IMR-90 (cell line): ENCODE results near the gene BRINP3. TPM values are rescaled to one million over a fixed set of nuclear protein-coding genes. Genes with fewer than 3 reads are reported as not detected.

Experiments used
- ATAC-seq: fragments of 200-7000 bp; cut with Tn5 transposase; 2 replicates; pipeline ENCODE4 v1.9.1; 2020; ENCODE audit warnings: low read depth, mild to moderate bottlenecking, moderate library complexity
- BruUV-seq: library from RNA; stranded (reverse); fragments of 400-500 nt; replicated peaks from 2 replicates; lab custom pipeline; 2021; lab: Mats Ljungman, UMichigan
- CTCF ChIA-PET: fragments of 300-600 bp; formaldehyde crosslinking; extraction: SDS; loops from one replicate; lab custom pipeline; 2021; ENCODE audit warnings: antibody characterized with exemption; lab: Yijun Ruan, JAX
- POLR2A ChIA-PET: fragments of 300-600 bp; sonication (Branson Sonifier 250); formaldehyde crosslinking; loops from one replicate; lab custom pipeline; 2022; ENCODE audit warnings: antibody characterized with exemption; ENCODE audit not compliant: unreplicated experiment; lab: Charles Lee
- DNase-seq: peaks from one replicate; pipeline ENCODE4 v3.0.0; 2013
- H2AFZ ChIP-seq: replicated peaks from 2 replicates; pipeline ENCODE3; 2013; ENCODE audit warnings: low read length, mild to moderate bottlenecking; ENCODE audit not compliant: poor library complexity
- H2AK5ac ChIP-seq: 2 replicates; pipeline ENCODE4 v1.6.1; 2013; ENCODE audit warnings: low read depth, low read length, inconsistent platforms
- H2AK9ac ChIP-seq: replicated peaks from 2 replicates; pipeline ENCODE3; 2013; ENCODE audit warnings: mild to moderate bottlenecking, low read depth, low read length, moderate library complexity; ENCODE audit not compliant: poor library complexity
- H2BK120ac ChIP-seq: 2 replicates; pipeline ENCODE4 v1.6.1; 2013; ENCODE audit warnings: low read depth, low read length, inconsistent platforms
- H2BK15ac ChIP-seq: 3 replicates; pipeline ENCODE4 v1.6.1; 2013; ENCODE audit warnings: low read depth, low read length, inconsistent platforms
- H2BK20ac ChIP-seq: 2 replicates; pipeline ENCODE4 v1.6.1; 2013; ENCODE audit warnings: low read depth, mild to moderate bottlenecking, inconsistent platforms, low read length, moderate library complexity
- H2BK5ac ChIP-seq: 2 replicates; pipeline ENCODE4 v1.6.1; 2013; ENCODE audit warnings: mild to moderate bottlenecking, low read depth, low read length, inconsistent platforms; ENCODE audit not compliant: poor library complexity, severe bottlenecking
- H3K14ac ChIP-seq: replicated peaks from 2 replicates; pipeline ENCODE4 v1.6.1; 2013; ENCODE audit warnings: low read depth, low read length, inconsistent platforms
- H3K18ac ChIP-seq: 2 replicates; pipeline ENCODE4 v1.6.1; 2013; ENCODE audit warnings: low read depth, low read length, control low read depth
- H3K23ac ChIP-seq: 2 replicates; pipeline ENCODE4 v1.6.1; 2013; ENCODE audit warnings: low read depth, low read length, inconsistent platforms
- H3K27ac ChIP-seq: 2 replicates; pipeline ENCODE4 v1.5.1; 2013; ENCODE audit warnings: mild to moderate bottlenecking, control low read depth, low read length; ENCODE audit not compliant: insufficient read depth
- H3K27me3 ChIP-seq: 2 replicates; pipeline ENCODE4 v1.6.1; 2013; ENCODE audit warnings: low read length; ENCODE audit not compliant: control insufficient read depth, insufficient read depth
- H3K36me3 ChIP-seq: 2 replicates; pipeline ENCODE4 v1.6.1; 2013; ENCODE audit warnings: low read length, mixed read lengths; ENCODE audit not compliant: control insufficient read depth, insufficient read depth
- H3K4ac ChIP-seq: 2 replicates; pipeline ENCODE4 v1.6.1; 2013; ENCODE audit warnings: low read depth, low read length, inconsistent platforms
- H3K4me1 ChIP-seq: 2 replicates; pipeline ENCODE4 v1.6.1; 2013; ENCODE audit warnings: low read length, mixed read lengths; ENCODE audit not compliant: control insufficient read depth, insufficient read depth
- H3K4me2 ChIP-seq: 2 replicates; pipeline ENCODE4 v1.6.1; 2013; ENCODE audit warnings: low read depth, mild to moderate bottlenecking, control low read depth, low read length, moderate library complexity
- H3K4me3 ChIP-seq: 2 replicates; pipeline ENCODE4 v1.5.1; 2013; ENCODE audit warnings: low read depth, mild to moderate bottlenecking, control low read depth, low read length, moderate library complexity; ENCODE audit not compliant: insufficient read depth
- H3K56ac ChIP-seq: 2 replicates; pipeline ENCODE4 v1.6.1; 2013; ENCODE audit warnings: low read length, inconsistent platforms; ENCODE audit not compliant: insufficient read depth; ENCODE audit errors: extremely low read depth
- H3K79me1 ChIP-seq, 2 experiments: 2 replicates each; pipeline ENCODE4 v1.6.1; 2013; ENCODE audit warnings: low read length in 2 of 2, inconsistent platforms in 1 of 2, low read depth in 1 of 2
- H3K9ac ChIP-seq: 2 replicates; pipeline ENCODE4 v1.6.1; 2013; ENCODE audit warnings: low read depth, low read length, control low read depth
- H3K9me1 ChIP-seq: 2 replicates; pipeline ENCODE4 v1.6.1; 2013; ENCODE audit warnings: low read length, inconsistent platforms; ENCODE audit not compliant: insufficient read depth
- H3K9me3 ChIP-seq: 2 replicates; pipeline ENCODE4 v1.6.1; 2013; ENCODE audit warnings: low read length; ENCODE audit not compliant: control insufficient read depth, insufficient read depth
- H4K20me1 ChIP-seq: 2 replicates; pipeline ENCODE4 v1.6.1; 2013; ENCODE audit warnings: low read length, inconsistent platforms; ENCODE audit not compliant: insufficient read depth
- H4K5ac ChIP-seq: 2 replicates; pipeline ENCODE4 v1.6.1; 2013; ENCODE audit warnings: mild to moderate bottlenecking, low read depth, low read length, control low read depth
- H4K8ac ChIP-seq, 2 experiments: 2 replicates each; pipeline ENCODE4 v1.6.1; 2013; ENCODE audit warnings: low read depth in 2 of 2, low read length in 2 of 2, control low read depth in 1 of 2, inconsistent platforms in 1 of 2
- H4K91ac ChIP-seq: 2 replicates; pipeline ENCODE4 v1.6.1; 2013; ENCODE audit warnings: low read depth, low read length, inconsistent platforms; ENCODE audit not compliant: insufficient read depth
- BHLHE40 ChIP-seq: fragments of 150-350 bp; IDR thresholded peaks from 2 replicates; pipeline ENCODE4 v1.6.1; 2016; ENCODE audit warnings: mild to moderate bottlenecking, low read depth, low read length
- CEBPB ChIP-seq: IDR thresholded peaks from 2 replicates; pipeline ENCODE4 v1.6.1; 2012; ENCODE audit warnings: low read depth, low read length, improper control_type of control experiment
- CHD1 ChIP-seq: IDR thresholded peaks from 2 replicates; pipeline ENCODE4 v1.6.1; 2012; ENCODE audit warnings: low read depth, low read length, improper control_type of control experiment
- ELK1 ChIP-seq: fragments of 150-350 bp; IDR thresholded peaks from 2 replicates; pipeline ENCODE4 v1.6.1; 2016; ENCODE audit warnings: low read depth, mild to moderate bottlenecking, low read length, moderate library complexity, borderline replicate concordance
- FOS ChIP-seq: fragments of 150-350 bp; IDR thresholded peaks from 2 replicates; pipeline ENCODE4 v1.6.1; 2016; ENCODE audit warnings: low read depth, low read length
- MAFK ChIP-seq: IDR thresholded peaks from 2 replicates; pipeline ENCODE4 v1.6.1; 2012; ENCODE audit warnings: low read depth, low read length, improper control_type of control experiment
- MAZ ChIP-seq: IDR thresholded peaks from 2 replicates; pipeline ENCODE4 v1.6.1; 2012; ENCODE audit warnings: low read depth, mild to moderate bottlenecking, low read length, improper control_type of control experiment, moderate library complexity, borderline replicate concordance
- MXI1 ChIP-seq: IDR thresholded peaks from 2 replicates; pipeline ENCODE4 v1.6.1; 2012; ENCODE audit warnings: low read depth, mild to moderate bottlenecking, low read length, moderate library complexity, borderline replicate concordance
- NFE2L2 ChIP-seq: fragments of 150-350 bp; IDR thresholded peaks from 2 replicates; pipeline ENCODE4 v1.6.1; 2016; ENCODE audit warnings: low read depth, mild to moderate bottlenecking, low read length
- POLR2A ChIP-seq: IDR thresholded peaks from 2 replicates; pipeline ENCODE4 v1.6.1; 2012; ENCODE audit warnings: mild to moderate bottlenecking, low read depth, low read length
- RAD21 ChIP-seq: IDR thresholded peaks from 2 replicates; pipeline ENCODE4 v1.6.1; 2012; ENCODE audit warnings: low read length, improper control_type of control experiment
- RCOR1 ChIP-seq: IDR thresholded peaks from 2 replicates; pipeline ENCODE4 v1.6.1; 2012; ENCODE audit warnings: mild to moderate bottlenecking, low read length, improper control_type of control experiment; ENCODE audit not compliant: insufficient replicate concordance
- RFX5 ChIP-seq: IDR thresholded peaks from 2 replicates; pipeline ENCODE4 v1.8.0; 2012; ENCODE audit warnings: low read depth, mild to moderate bottlenecking, low read length, moderate library complexity
- USF2 ChIP-seq: fragments of 150-350 bp; IDR thresholded peaks from 2 replicates; pipeline ENCODE4 v1.6.1; 2017; ENCODE audit warnings: mild to moderate bottlenecking, antibody characterized with exemption, low read length, low read depth
- dilution Hi-C: fragments of 300-500 bp; cut with HindIII; formaldehyde crosslinking; loops from one replicate; pipeline ENCODE4 v1.14.3; 2018; ENCODE audit warnings: low sequenced_read_pairs; ENCODE audit not compliant: unreplicated experiment
- in situ Hi-C: fragments of 300-500 bp; cut with MboI; formaldehyde crosslinking; loops from 3 replicates; pipeline ENCODE4 v1.14.3; 2019; ENCODE audit warnings: low sequenced_read_pairs, inconsistent platforms, mixed read lengths
- intact Hi-C: fragments of 100-400 bp; cut with micrococcal nuclease; formaldehyde crosslinking; loops from 2 replicates; pipeline ENCODE4 v1.10.0; 2022
- polyA plus RNA-seq, 3 experiments: library from polyadenylated mRNA; depleted of rRNA; stranded (reverse); fragments of >200 nt; gene quantifications; 2 replicates each; pipeline ENCODE4 v1.2.3, GENCODE V29; 2012; ENCODE audit warnings: low replicate concordance in 1 of 3
- total RNA-seq: library from RNA; depleted of rRNA; stranded (reverse); fragments of >200 nt; gene quantifications from 2 replicates; pipeline ENCODE4 v1.2.3, GENCODE V29; 2012
- TF ChIP-seq, protein P1 (sequence below): conservative IDR thresholded peaks from 2 replicates; pipeline ENCODE4 v1.5.1; 2012; ENCODE audit warnings: mild to moderate bottlenecking, low read depth, low read length, improper control_type of control experiment

The BRINP3 gene
- total and polyA plus RNA-seq, 2 of the 4 experiments (the other 2 are of a cell fraction), result 0.15 to 0.36 TPM

GRCh38 chr1:190303501-190303900, 174.2 kb downstream of the BRINP3 start:
- Histone ChIP-seq H3K18ac (no peak overlapping the region), H3K56ac (no peak overlapping the region), H3K4me3 (no peak overlapping the region), H4K20me1 (no peaks in the 10 kb centered on the region), H3K9me1 (no peaks in the 10 kb centered on the region), H2BK20ac (no peak overlapping the region), H3K23ac (no peak overlapping the region), H2AK9ac (no peak overlapping the region), H3K4me2 (no peak overlapping the region), H4K91ac (no peak overlapping the region), H3K9me3 (no peaks in the 10 kb centered on the region), H4K5ac (no peak overlapping the region), H3K9ac (no peak overlapping the region), H2BK15ac (no peak overlapping the region), H2BK120ac (no peak overlapping the region), H3K79me1 (no peaks in the 10 kb centered on the region), H3K27ac (no peak overlapping the region), H2AK5ac (no peak overlapping the region), H4K8ac (no peak overlapping the region), H3K14ac (no peak overlapping the region), H3K27me3 (no peaks in the 10 kb centered on the region), H2AFZ (no peak overlapping the region), H3K36me3 (no peaks in the 10 kb centered on the region), H3K4me1 (no peaks in the 10 kb centered on the region), H3K4ac (no peak overlapping the region), H2BK5ac (no peak overlapping the region)
- CTCF ChIA-PET, result no interaction called here
- in situ Hi-C loops, result loop anchor here (25.0 kb wide), 1 partner anchor 866 kb away; no protein-coding TSS in a partner anchor
- DNase-seq, result no peak
- no peak for ATAC-seq
- POLR2A ChIA-PET, result no interaction called here
- TF ChIP-seq POLR2A (no peak), RFX5 (no peak), NFE2L2 (no peak), CEBPB (no peak), MXI1 (no peak), USF2 (no peak), MAFK (no peak), ELK1 (no peak), RCOR1 (no peak), CHD1 (no peak), MAZ (no peak), BHLHE40 (no peak), RAD21 (no peak), FOS (no peak)
- TF ChIP-seq, protein P1, sequence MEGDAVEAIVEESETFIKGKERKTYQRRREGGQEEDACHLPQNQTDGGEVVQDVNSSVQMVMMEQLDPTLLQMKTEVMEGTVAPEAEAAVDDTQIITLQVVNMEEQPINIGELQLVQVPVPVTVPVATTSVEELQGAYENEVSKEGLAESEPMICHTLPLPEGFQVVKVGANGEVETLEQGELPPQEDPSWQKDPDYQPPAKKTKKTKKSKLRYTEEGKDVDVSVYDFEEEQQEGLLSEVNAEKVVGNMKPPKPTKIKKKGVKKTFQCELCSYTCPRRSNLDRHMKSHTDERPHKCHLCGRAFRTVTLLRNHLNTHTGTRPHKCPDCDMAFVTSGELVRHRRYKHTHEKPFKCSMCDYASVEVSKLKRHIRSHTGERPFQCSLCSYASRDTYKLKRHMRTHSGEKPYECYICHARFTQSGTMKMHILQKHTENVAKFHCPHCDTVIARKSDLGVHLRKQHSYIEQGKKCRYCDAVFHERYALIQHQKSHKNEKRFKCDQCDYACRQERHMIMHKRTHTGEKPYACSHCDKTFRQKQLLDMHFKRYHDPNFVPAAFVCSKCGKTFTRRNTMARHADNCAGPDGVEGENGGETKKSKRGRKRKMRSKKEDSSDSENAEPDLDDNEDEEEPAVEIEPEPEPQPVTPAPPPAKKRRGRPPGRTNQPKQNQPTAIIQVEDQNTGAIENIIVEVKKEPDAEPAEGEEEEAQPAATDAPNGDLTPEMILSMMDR, result no peak
- BruUV-seq, result no TSS peak
- intact Hi-C loops, result no loop called here
- dilution Hi-C loops, result no loop called here
